Astrocyte of the cerebellum (primary cell): ENCODE measurements around the gene ARAP1.

Source experiments
- DNase-seq: peaks from one replicate; pipeline ENCODE4 v3.0.0-alpha.2; 2011; ENCODE audit warnings: low read depth
- H3K4me3 ChIP-seq: 2 replicates; pipeline ENCODE4 v1.5.1; 2011; ENCODE audit warnings: mild to moderate bottlenecking, low read depth, low read length, moderate library complexity
- CTCF ChIP-seq: IDR thresholded peaks from 2 replicates; pipeline ENCODE4 v1.5.1; 2012; ENCODE audit warnings: low read length, low read depth, moderate library complexity, mild to moderate bottlenecking; ENCODE audit errors: missing control alignments
- in situ Hi-C: cut with HindIII; loops from 2 replicates; pipeline ENCODE4 v1.10.0; 2017; ENCODE audit warnings: low sequenced_read_pairs

Gene ARAP1

GRCh38 chr11:72774499-72774898, 22.3 kb upstream of the ARAP1 start:
- no peak for TF ChIP-seq CTCF
- DNase-seq: no peak
- H3K4me3 ChIP-seq: no peak overlapping the region
- in situ Hi-C loops: no loop called here

GRCh38 chr11:72773696-72774095, 21.5 kb upstream of the ARAP1 start:
- TF ChIP-seq CTCF: no peak
- DNase-seq: no peak
- no peak overlapping the region for H3K4me3 ChIP-seq
- in situ Hi-C loops: no loop called here

GRCh38 chr11:72773291-72773690, 21.1 kb upstream of the ARAP1 start:
- TF ChIP-seq CTCF: no peak
- in situ Hi-C loops: no loop called here
- peak; percentile 71 for DNase-seq
- H3K4me3 ChIP-seq: no peak overlapping the region

- no peak for TF ChIP-seq CTCF
- no peak overlapping the region for H3K4me3 ChIP-seq
- in situ Hi-C loops: no loop called here
- DNase-seq: no peak
These were observed 19.9 kb upstream of the ARAP1 start for GRCh38 chr11:72772059-72772458.

GRCh38 chr11:72771507-72771906, 19.3 kb upstream of the ARAP1 start:
- no peak for TF ChIP-seq CTCF
- no peak overlapping the region for H3K4me3 ChIP-seq
- in situ Hi-C loops: no loop called here
- no peak for DNase-seq

- in situ Hi-C loops: no loop called here
- no peak for DNase-seq
- no peak for TF ChIP-seq CTCF
- H3K4me3 ChIP-seq: no peak overlapping the region
These were observed 18.6 kb upstream of the ARAP1 start for GRCh38 chr11:72770799-72771198.

- H3K4me3 ChIP-seq: no peak overlapping the region
- in situ Hi-C loops: no loop called here
- DNase-seq: no peak
- no peak for TF ChIP-seq CTCF
These were observed 17.5 kb upstream of the ARAP1 start for GRCh38 chr11:72769680-72770079.
